NCI-H526 (cell line): ENCODE measurements around the gene MIPOL1.

Experiments used
- DNase-seq, 2 experiments: peaks; one replicate each; lab custom pipeline; 2025; lab: John Stamatoyannopoulos, UW

MIPOL1 gene

GRCh38 chr14:37597914-37598746 is 400.4 kb downstream of the MIPOL1 start:
- DNase-seq: no peak

GRCh38 chr14:37598747-37599506 is 401.2 kb downstream of the MIPOL1 start:
- DNase-seq: peak in 1 of 2 experiments; percentile 35

- DNase-seq: peak; percentile 86 to 95
These were observed 402.0 kb downstream of the MIPOL1 start for GRCh38 chr14:37599507-37600368.

GRCh38 chr14:37600880-37601741 is 403.4 kb downstream of the MIPOL1 start:
- DNase-seq: no peak

- no peak for DNase-seq
These were observed 404.1 kb downstream of the MIPOL1 start for GRCh38 chr14:37601865-37602264.
